ENCODE results near the gene RUNX1. TPM values are rescaled to one million over a fixed set of nuclear protein-coding genes. Genes with fewer than 3 reads are reported as not detected.

RUNX1 gene
- total RNA-seq, 1 experiment from 2014 or later: 55.2 TPM

DNA sequence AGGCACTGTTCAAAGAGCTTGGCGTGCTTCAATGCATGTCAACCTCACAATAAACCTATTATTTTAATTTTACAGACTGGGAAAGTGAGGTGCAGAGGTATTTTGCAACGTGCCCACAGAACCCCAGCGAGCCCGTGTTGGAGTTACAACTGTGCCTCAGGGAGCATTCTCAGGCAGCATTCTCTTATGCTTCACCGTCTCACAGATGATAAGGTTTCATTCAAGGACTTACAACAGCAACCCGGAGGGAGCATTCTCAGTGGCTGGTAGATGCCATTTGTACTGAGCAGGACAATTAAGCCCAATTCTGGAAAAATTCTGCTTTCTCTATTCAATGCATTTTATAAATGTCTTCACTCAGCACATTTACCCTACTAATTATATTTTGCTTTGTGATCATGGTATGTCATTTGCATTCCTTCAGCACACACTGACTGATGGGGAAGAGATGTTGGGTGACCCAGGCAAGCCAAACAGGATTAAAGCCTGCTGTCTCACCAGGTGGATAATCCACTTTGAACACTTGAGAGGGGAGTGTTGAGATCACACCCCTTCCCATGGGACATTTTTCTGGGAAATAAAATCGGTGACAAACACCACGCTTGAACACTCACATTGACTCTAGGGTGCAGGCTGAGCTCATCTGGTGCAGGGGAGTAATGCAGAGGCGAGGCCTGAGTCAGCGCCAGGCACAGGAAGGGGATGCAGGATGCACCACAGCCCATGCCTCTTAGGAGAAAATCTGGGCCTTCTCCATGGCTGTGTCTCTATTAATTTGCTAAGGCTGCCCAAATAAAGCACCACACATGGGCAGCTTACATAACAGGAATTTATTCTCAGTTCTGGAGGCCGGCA, 266.4 kb downstream of the RUNX1 start:
- intact Hi-C loops (cut with micrococcal nuclease): no loop called here
- ChIA-PET POLR2A (ENCODE audit: unreplicated experiment) (no interaction called here), CTCF (no interaction called here)
- H4K20me1 ChIP-seq (ENCODE audit: low read length): no peaks in the 10 kb centered on the region
- H3K27ac ChIP-seq (ENCODE audit: low read length): no peak overlapping the region
- H3K4me2 ChIP-seq (ENCODE audit: low read length): no peak overlapping the region
- H2AFZ ChIP-seq (ENCODE audit: low read length): no peak overlapping the region
- BruUV-seq (replicated peaks): no TSS peak
- ATAC-seq (peak; percentile 34; the same call in 1 of the 2 replicates), DNase-seq (no peak)
- no peaks in the 10 kb centered on the region for H3K9me3 ChIP-seq (ENCODE audit: low read length)
- H3K36me3 ChIP-seq (ENCODE audit: low read depth, low read length): no peaks in the 10 kb centered on the region
- no peaks in the 10 kb centered on the region for H3K79me2 ChIP-seq (ENCODE audit: low read length)
- no peaks in the 10 kb centered on the region for H3K27me3 ChIP-seq (ENCODE audit: low read length)
- no peak overlapping the region for H3K9ac ChIP-seq (ENCODE audit: low read length)
- H3K4me1 ChIP-seq (ENCODE audit: insufficient read depth, low read length): no peaks in the 10 kb centered on the region
- no peaks in the 10 kb centered on the region for H3F3A ChIP-seq (ENCODE audit: low read length, unreplicated experiment)
- no peaks in the 10 kb centered on the region for H3K9me2 ChIP-seq (replicated peaks; ENCODE audit: low read length)
- TF ChIP-seq, protein P1, sequence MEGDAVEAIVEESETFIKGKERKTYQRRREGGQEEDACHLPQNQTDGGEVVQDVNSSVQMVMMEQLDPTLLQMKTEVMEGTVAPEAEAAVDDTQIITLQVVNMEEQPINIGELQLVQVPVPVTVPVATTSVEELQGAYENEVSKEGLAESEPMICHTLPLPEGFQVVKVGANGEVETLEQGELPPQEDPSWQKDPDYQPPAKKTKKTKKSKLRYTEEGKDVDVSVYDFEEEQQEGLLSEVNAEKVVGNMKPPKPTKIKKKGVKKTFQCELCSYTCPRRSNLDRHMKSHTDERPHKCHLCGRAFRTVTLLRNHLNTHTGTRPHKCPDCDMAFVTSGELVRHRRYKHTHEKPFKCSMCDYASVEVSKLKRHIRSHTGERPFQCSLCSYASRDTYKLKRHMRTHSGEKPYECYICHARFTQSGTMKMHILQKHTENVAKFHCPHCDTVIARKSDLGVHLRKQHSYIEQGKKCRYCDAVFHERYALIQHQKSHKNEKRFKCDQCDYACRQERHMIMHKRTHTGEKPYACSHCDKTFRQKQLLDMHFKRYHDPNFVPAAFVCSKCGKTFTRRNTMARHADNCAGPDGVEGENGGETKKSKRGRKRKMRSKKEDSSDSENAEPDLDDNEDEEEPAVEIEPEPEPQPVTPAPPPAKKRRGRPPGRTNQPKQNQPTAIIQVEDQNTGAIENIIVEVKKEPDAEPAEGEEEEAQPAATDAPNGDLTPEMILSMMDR (conservative IDR thresholded peaks at IDR 0.05; ENCODE audit: low read depth, low read length): no peak
- no peak for TF ChIP-seq EZH2 (IDR thresholded peaks at IDR 0.05; ENCODE audit: low read length, unreplicated experiment)
- TF ChIP-seq EZH2phosphoT487 (IDR thresholded peaks at IDR 0.05; ENCODE audit: borderline replicate concordance, low read length): no peak
- H3K4me3 ChIP-seq (ENCODE audit: low read length): no peak overlapping the region

DNA sequence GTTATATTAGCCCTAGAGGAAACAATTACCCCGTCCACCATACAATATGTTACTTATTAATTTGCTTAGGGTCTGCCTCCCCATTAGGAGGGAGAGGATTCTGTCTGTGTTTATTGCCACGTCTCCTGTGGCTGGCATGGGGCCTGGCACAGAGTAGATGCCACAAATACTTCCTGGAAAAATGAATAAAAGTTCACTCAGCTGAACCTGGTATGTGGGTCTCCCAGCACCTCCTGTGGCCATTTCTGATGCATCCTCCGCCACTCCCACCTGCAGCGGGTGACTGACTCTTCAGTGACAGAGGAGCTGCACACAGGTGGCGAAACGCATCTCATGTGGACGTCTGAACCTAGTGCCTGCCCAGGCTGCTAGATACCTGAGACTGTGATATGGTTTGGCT, 267.6 kb downstream of the RUNX1 start:
- no peak for ATAC-seq
- Histone ChIP-seq H3K36me3 (ENCODE audit: low read depth, low read length) (no peaks in the 10 kb centered on the region), H3K4me1 (ENCODE audit: insufficient read depth, low read length) (no peaks in the 10 kb centered on the region), H3F3A (ENCODE audit: low read length, unreplicated experiment) (no peaks in the 10 kb centered on the region), H3K9me2 (replicated peaks; ENCODE audit: low read length) (no peaks in the 10 kb centered on the region), H3K9me3 (ENCODE audit: low read length) (no peaks in the 10 kb centered on the region), H3K27me3 (ENCODE audit: low read length) (no peaks in the 10 kb centered on the region), H3K9ac (ENCODE audit: low read length) (no peak overlapping the region), H4K20me1 (ENCODE audit: low read length) (no peaks in the 10 kb centered on the region), H2AFZ (ENCODE audit: low read length) (no peak overlapping the region), H3K4me2 (ENCODE audit: low read length) (no peak overlapping the region), H3K79me2 (ENCODE audit: low read length) (no peaks in the 10 kb centered on the region), H3K4me3 (ENCODE audit: low read length) (no peak overlapping the region), H3K27ac (ENCODE audit: low read length) (no peak overlapping the region)
- intact Hi-C loops (cut with micrococcal nuclease): no loop called here
- CTCF ChIA-PET: no interaction called here
- TF ChIP-seq, protein P1 (conservative IDR thresholded peaks at IDR 0.05; ENCODE audit: low read depth, low read length): no peak
- no peak for TF ChIP-seq EZH2phosphoT487 (IDR thresholded peaks at IDR 0.05; ENCODE audit: borderline replicate concordance, low read length)
- TF ChIP-seq EZH2 (IDR thresholded peaks at IDR 0.05; ENCODE audit: low read length, unreplicated experiment): no peak
- no TSS peak for BruUV-seq (replicated peaks)
- POLR2A ChIA-PET (ENCODE audit: unreplicated experiment): no interaction called here
- no peak for DNase-seq

DNA sequence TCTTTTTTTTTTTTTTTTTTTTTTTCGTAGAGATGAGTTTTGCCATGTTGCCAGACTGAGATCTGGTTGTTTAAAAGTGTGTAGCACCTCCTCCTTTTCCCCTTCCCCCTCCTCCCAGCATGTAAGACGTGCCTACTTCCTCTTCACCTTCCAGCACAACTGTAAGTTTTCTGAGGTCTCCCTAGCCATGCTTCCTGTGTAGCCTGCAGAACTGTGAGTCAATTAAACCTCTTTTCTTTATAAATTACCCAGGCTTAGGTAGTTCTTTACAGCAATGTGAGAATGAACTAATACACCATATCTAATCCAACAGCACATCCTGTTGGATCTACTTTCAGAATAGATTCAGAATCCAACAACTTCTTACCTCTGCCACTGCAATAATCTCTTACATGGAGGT, 269.2 kb downstream of the RUNX1 start:
- CTCF ChIA-PET: no interaction called here
- POLR2A ChIA-PET (ENCODE audit: unreplicated experiment): no interaction called here
- Histone ChIP-seq H3K27me3 (ENCODE audit: low read length) (no peaks in the 10 kb centered on the region), H3K4me1 (ENCODE audit: insufficient read depth, low read length) (peaks cover 15% of the 10 kb centered on the region), H3K9me3 (ENCODE audit: low read length) (no peaks in the 10 kb centered on the region), H3K27ac (ENCODE audit: low read length) (no peak overlapping the region), H3K36me3 (ENCODE audit: low read depth, low read length) (no peaks in the 10 kb centered on the region), H3K79me2 (ENCODE audit: low read length) (no peaks in the 10 kb centered on the region), H2AFZ (ENCODE audit: low read length) (no peak overlapping the region), H3K9me2 (replicated peaks; ENCODE audit: low read length) (no peaks in the 10 kb centered on the region), H3K9ac (ENCODE audit: low read length) (no peak overlapping the region), H4K20me1 (ENCODE audit: low read length) (no peaks in the 10 kb centered on the region), H3K4me2 (ENCODE audit: low read length) (no peak overlapping the region), H3K4me3 (ENCODE audit: low read length) (no peak overlapping the region), H3F3A (ENCODE audit: low read length, unreplicated experiment) (no peaks in the 10 kb centered on the region)
- intact Hi-C loops (cut with micrococcal nuclease): no loop called here
- TF ChIP-seq EZH2 (IDR thresholded peaks at IDR 0.05; ENCODE audit: low read length, unreplicated experiment) (no peak), EZH2phosphoT487 (IDR thresholded peaks at IDR 0.05; ENCODE audit: borderline replicate concordance, low read length) (no peak)
- TF ChIP-seq, protein P1 (conservative IDR thresholded peaks at IDR 0.05; ENCODE audit: low read depth, low read length): no peak
- ATAC-seq: no peak
- BruUV-seq (replicated peaks): no TSS peak
- DNase-seq: no peak
